Measurements from ENCODE around the gene CD2AP. TPM values are rescaled to one million over a fixed set of nuclear protein-coding genes. Genes with fewer than 3 reads are reported as not detected.

Gene CD2AP
- total and polyA plus RNA-seq, 4 donors = 5.7 to 22.4 (median 11.5) TPM

- DNase-seq (ENCODE audit: low spot score) = no peak
- no peak overlapping the region for H3K27ac ChIP-seq (ENCODE audit: low read depth in 1 of 2, low read length in 2 of 2)
- no peak for TF ChIP-seq FOXA1 (IDR thresholded peaks at IDR 0.05)
- no peak for TF ChIP-seq JUND (IDR thresholded peaks at IDR 0.05)
- no peaks in the 10 kb centered on the region for H3K27me3 ChIP-seq (ENCODE audit: control insufficient read depth in 4 of 4, insufficient read depth in 4 of 4, low read length in 3 of 4)
- H3K4me3 ChIP-seq (ENCODE audit: low read depth in 1 of 3, low read length in 3 of 3) = no peak overlapping the region
- peaks cover 0 to 15% (median 3%) of the 10 kb centered on the region in 4 donors for H3K4me1 ChIP-seq (ENCODE audit: control insufficient read depth in 4 of 4, insufficient read depth in 4 of 4, low read length in 3 of 4)
- WGBS = 95% methylated on average over 8 of the region's 8 CpGs
- no peaks in the 10 kb centered on the region for H3K36me3 ChIP-seq (ENCODE audit: control insufficient read depth in 4 of 4, insufficient read depth in 3 of 4, low read depth in 1 of 4, low read length in 3 of 4)
- no peaks in the 10 kb centered on the region for H3K9me3 ChIP-seq (ENCODE audit: control insufficient read depth in 4 of 4, low read length in 3 of 4)
- H3K9ac ChIP-seq (ENCODE audit: low read depth in 1 of 2, low read length in 2 of 2) = no peak overlapping the region
Measured at GRCh38 chr6:47495207-47495606, 17.6 kb downstream of the CD2AP start.

- Histone ChIP-seq H3K36me3 (ENCODE audit: control insufficient read depth in 4 of 4, insufficient read depth in 3 of 4, low read depth in 1 of 4, low read length in 3 of 4) (no peaks in the 10 kb centered on the region), H3K27ac (ENCODE audit: low read depth in 1 of 2, low read length in 2 of 2) (no peak overlapping the region), H3K4me1 (ENCODE audit: control insufficient read depth in 4 of 4, insufficient read depth in 4 of 4, low read length in 3 of 4) (peaks cover 2 to 15% (median 4%) of the 10 kb centered on the region in 4 donors), H3K4me3 (ENCODE audit: low read depth in 1 of 3, low read length in 3 of 3) (no peak overlapping the region), H3K9me3 (ENCODE audit: control insufficient read depth in 4 of 4, low read length in 3 of 4) (no peaks in the 10 kb centered on the region), H3K9ac (ENCODE audit: low read depth in 1 of 2, low read length in 2 of 2) (no peak overlapping the region), H3K27me3 (ENCODE audit: control insufficient read depth in 4 of 4, insufficient read depth in 4 of 4, low read length in 3 of 4) (no peaks in the 10 kb centered on the region)
- 48% methylated on average over 2 of the region's 2 CpGs for WGBS
- no peak for DNase-seq (ENCODE audit: low spot score)
- no peak for TF ChIP-seq ZBTB33 (IDR thresholded peaks at IDR 0.05)
- no peak for TF ChIP-seq FOXA1 (IDR thresholded peaks at IDR 0.05)
- TF ChIP-seq TAF1 (conservative IDR thresholded peaks at IDR 0.05) = no peak
- TF ChIP-seq SP1 (IDR thresholded peaks at IDR 0.05) = no peak
- TF ChIP-seq ATF3 (IDR thresholded peaks at IDR 0.05) = no peak
- no peak for TF ChIP-seq HNF4A (conservative IDR thresholded peaks at IDR 0.05)
- no peak for TF ChIP-seq GABPA (IDR thresholded peaks at IDR 0.05 in 1 of 2, conservative IDR thresholded peaks at IDR 0.05 in 1 of 2)
- no peak for TF ChIP-seq EGR1 (IDR thresholded peaks at IDR 0.05; ENCODE audit: low read depth in 2 of 2)
Measured at GRCh38 chr6:47495954-47496545, 18.5 kb downstream of the CD2AP start.

- WGBS = 86% methylated on average over 8 of the region's 8 CpGs
- no peaks in the 10 kb centered on the region for H3K27me3 ChIP-seq (ENCODE audit: control insufficient read depth in 4 of 4, insufficient read depth in 4 of 4, low read length in 3 of 4)
- no peak overlapping the region for H3K4me3 ChIP-seq (ENCODE audit: low read depth in 1 of 3, low read length in 3 of 3)
- H3K9me3 ChIP-seq (ENCODE audit: control insufficient read depth in 4 of 4, low read length in 3 of 4) = no peaks in the 10 kb centered on the region
- no peaks in the 10 kb centered on the region for H3K36me3 ChIP-seq (ENCODE audit: control insufficient read depth in 4 of 4, insufficient read depth in 3 of 4, low read depth in 1 of 4, low read length in 3 of 4)
- DNase-seq (ENCODE audit: low spot score) = no peak
- H3K9ac ChIP-seq (ENCODE audit: low read depth in 1 of 2, low read length in 2 of 2) = no peak overlapping the region
- H3K27ac ChIP-seq (ENCODE audit: low read depth in 1 of 2, low read length in 2 of 2) = no peak overlapping the region
- H3K4me1 ChIP-seq (ENCODE audit: control insufficient read depth in 4 of 4, insufficient read depth in 4 of 4, low read length in 3 of 4) = peaks cover 4 to 23% (median 10%) of the 10 kb centered on the region in 4 donors
- TF ChIP-seq ZBTB33 (IDR thresholded peaks at IDR 0.05) (no peak), SP1 (IDR thresholded peaks at IDR 0.05) (no peak), TAF1 (conservative IDR thresholded peaks at IDR 0.05) (no peak), GABPA (IDR thresholded peaks at IDR 0.05 in 1 of 2, conservative IDR thresholded peaks at IDR 0.05 in 1 of 2) (no peak), YY1 (IDR thresholded peaks at IDR 0.05) (no peak), REST (IDR thresholded peaks at IDR 0.05) (no peak), HNF4A (conservative IDR thresholded peaks at IDR 0.05) (no peak), FOXA1 (IDR thresholded peaks at IDR 0.05) (no peak), NR2F2 (IDR thresholded peaks at IDR 0.05) (no peak), MAX (IDR thresholded peaks at IDR 0.05) (no peak), RXRA (IDR thresholded peaks at IDR 0.05) (no peak), JUND (IDR thresholded peaks at IDR 0.05) (no peak), CTCF (IDR thresholded peaks at IDR 0.05; ENCODE audit: low read depth, low read length, missing input control) (no peak), RAD21 (IDR thresholded peaks at IDR 0.05) (no peak)
Measured at GRCh38 chr6:47496935-47497579, 19.5 kb downstream of the CD2AP start.

Measured in liver (tissue), 9 donors.